ENCODE data around the gene ZNF423.

ZNF423 gene

DNA sequence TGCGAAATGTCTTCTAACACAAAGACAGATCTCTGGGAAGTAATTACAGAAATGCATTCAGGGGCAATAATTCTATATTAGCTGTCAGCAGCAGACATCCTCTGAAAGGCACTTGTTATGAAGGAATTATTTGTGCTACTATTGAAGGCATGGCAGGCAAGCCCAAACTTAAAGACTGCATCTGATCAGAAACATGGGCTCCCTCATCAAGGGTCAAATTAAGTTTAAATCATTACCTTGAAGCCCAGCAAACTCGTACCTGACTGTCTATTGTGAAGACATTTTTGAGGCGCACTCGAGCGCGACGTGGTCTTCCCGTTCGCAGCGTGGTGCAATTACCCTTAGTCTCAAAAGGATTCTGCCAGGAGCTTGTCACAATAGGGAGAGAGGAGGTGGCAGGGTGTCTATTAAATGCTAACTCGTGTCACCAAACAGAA is 110.6 kb downstream of the ZNF423 start:
- DNase-seq, result no peak

DNA sequence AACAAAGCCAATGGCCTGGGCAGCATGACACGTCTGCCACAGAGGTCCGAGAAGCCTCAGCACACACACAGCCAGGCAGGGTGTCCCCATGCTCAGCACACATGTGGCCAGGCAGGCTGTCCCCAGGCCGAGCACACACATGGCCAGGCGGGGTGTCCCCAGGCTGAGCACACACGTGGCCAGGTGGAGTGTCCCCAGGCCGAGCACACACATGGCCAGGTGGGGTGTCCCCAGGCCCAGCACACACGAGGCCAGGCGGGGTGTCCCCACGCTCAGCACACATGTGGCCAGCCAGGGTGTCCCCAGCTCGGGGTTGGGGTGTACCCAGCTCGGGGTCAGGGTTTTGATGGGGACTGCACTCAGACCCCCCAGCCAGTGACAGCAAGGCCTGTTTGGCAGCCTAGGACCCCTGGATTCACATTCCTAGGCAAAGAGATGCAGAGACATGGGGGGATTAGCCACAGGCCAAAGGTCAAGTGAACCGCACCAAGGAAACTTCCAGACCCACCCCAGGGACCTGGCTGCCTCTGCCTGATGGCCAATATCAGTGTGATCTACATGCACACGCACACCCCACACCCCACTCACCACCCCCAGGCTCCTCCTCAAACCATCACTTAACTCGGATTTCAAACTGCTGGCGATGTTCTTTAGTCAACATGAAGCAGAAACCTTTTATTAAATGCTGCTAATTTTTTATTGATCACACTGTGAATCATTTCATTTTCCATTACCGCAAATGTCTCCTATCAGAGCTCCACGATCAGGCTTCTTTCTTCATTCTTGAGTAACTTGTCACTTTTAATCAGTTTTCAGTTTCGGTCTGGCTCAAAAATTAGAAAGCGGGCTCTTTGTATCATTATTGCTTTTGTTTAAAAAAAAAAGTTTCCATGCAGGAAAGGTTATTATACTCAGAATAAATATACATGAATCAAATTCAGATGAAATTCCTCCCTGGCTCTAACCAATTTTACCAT is 111.4 kb downstream of the ZNF423 start:
- no peak for DNase-seq

DNA sequence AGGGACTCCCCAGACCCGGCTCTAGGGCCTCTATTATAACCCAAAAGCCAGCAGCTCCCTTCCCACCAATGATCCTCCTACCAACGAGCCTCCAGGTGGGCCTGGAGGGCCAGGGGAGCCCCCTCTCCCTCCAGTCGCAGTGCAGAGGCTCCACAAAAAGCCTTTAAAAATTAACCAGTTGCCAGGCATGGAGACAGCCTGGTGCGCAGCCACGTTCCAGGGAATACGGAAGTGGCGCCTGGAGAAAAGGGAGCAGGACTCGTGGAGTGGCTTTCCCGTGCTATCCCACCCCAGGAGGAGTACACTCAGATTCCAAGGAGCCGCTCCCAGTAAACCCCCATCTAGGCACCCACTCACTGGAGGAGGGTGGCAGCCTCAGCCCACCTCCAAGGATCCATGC is 112.3 kb downstream of the ZNF423 start:
- DNase-seq, result no peak

DNA sequence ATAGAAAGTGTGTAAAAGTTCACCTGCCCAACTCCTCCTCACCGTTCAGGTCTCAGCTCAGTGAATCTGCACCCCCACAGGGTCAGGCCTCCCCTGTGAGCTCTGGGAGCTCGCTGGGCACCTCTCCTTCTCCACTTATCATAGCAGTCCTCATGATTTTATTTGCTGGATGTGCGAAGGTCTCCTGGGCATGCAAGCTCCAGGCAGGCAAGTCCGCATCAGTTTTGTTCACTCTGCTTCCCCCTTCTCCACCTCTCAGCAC is 112.8 kb downstream of the ZNF423 start:
- no peak for DNase-seq

DNA sequence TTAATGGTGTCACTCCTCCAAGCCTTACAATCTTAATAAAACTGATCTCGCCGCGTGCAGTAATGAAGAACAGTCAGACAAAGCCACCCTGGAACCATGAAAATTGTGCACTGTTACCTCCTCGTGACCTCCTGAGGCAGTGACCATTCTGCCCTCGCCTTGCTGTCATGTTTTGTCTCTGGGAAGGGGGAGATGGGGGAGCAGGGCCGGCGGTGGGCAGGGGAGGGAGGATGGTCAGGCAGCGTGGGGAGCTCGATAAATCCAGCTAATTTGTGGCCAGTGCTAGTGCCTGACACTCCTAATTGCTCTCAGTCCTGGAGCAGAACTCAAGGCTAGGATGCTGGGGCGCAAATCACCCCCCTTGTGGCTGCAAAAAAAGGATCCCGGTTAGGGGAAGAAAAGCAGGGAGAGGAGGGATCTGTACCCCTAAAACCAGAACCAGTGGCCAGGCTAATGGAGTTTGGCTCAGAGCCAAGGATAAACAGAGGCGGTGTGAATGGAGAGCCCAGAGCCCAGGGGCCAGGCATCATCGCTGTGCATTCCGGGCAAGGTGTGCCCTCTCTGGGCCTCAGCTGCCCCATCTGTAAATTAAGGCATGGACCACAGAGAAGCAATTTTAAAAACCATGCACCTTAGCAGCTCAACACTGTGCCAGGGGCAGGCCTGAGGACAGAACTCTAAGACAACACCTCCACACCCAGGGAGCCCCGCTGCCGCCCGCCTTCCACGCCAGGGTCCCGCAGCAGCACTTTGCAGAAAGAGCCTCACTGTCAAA is 113.3 kb downstream of the ZNF423 start:
- no peak for DNase-seq

DNA sequence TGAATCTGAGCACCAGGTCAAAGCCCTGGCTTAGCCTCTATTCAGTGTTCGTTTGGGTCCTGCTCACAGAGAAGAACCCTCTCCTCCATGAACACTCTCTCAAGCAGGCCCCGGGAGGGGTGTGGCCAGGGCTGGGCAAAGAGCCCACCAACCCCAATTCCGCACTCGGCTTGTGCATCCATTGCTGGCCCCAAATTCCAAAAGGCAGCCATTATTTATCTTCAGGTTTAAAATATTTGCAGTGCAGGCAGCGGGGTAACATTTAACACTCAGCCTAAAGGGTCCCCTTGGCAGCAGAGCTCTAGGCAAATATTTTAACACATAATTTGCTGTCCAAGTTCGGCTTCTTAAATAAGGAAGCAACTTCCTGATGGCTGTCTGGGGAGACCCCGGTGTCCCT is 115.7 kb downstream of the ZNF423 start:
- no peak for DNase-seq

DNA sequence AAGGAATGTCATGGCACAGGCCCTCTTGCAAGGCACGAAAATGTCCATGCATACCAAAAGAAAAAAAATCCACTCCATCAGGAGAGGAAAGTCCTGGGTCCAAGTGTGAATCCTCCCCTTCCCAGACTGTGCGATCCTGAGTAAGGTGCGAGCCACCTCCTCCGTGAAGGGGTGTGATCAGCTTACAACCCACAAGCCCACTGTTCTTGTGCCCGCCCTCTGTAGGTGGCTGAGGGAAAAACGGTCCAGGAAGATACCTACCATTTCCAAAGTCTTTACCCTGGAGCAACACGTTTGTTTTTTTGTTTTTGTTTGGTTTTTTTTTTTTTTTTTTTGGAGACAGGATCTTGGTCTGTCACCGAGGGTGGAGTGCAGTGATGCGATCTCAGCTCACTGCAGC is 116.5 kb downstream of the ZNF423 start:
- DNase-seq, result no peak

DNA sequence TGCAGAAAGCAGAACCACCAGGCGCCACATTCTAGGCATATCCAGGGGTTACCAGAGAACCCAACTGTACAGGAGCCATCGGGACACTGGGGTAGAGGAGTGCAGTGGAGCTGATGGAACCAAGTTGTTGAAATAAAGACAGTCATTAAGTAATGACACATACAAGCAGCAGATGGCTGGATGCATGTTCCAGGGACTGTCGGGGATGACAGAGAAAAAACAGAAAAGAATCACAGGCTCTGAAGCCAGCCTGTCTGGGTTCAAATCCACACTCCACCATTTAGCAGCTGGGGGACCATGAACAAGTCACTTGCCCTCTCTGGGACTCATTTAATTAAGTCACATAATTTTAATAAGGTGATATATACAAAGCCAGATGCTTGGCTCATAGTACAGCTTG is 117.1 kb downstream of the ZNF423 start:
- no peak for DNase-seq

DNA sequence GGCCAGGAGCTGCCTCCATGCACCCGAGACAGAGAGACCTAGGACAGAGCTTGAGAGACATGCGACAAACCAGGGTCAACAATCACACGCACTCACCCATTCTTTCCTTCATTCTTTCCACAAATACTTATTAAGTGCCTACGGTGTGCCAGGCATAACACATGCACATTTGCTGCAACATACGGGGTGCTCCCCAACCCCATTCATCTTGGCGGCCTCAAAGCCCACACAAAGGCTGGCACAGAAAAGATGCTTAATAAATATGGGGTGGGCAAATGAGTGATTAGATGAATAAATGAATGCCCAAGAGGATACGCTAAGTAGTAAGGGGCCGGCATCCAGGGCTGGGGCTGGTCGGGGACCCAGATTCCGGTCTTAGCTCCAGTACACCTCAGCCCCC is 117.9 kb downstream of the ZNF423 start:
- DNase-seq, result no peak

DNA sequence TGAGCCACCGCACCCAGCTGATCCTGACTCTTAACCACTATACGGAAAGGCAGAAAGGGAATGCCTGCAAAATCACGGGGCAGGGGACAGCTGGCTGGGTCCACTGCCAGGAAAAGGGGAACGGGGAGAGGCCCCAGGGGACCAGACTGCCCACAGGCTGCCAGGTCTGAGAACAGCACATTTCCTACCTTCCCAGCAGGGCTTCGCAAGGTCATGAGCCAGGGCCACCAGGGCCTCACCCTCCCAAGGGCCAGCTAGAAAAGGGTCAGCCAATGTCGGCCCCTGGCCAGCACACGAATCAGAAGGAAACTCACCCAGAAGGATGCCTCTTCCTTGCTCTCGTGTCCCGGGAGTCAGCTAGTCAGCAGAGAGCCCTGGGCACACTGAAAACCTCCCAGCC is 118.4 kb downstream of the ZNF423 start:
- no peak for DNase-seq

DNA sequence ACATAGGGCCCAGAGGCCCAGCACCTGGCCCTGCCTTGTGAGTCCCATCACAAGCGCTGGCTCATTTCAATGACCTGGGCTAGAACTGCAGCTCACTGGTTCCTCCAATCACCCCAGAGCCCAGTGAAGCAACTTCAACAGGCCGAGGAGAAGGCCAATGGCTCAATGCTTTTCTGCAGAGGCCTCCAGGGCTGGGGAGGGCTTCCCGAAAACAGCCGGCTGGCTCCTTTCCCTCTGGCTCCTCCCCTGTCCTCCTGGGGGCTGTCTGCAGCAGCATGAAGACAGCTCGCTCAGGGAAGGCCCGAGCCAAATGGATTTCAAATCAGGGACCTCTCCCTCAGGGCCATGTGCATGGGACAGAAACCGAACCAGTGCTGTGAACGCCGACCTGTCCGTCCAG is 121.6 kb downstream of the ZNF423 start:
- DNase-seq, result no peak

DNA sequence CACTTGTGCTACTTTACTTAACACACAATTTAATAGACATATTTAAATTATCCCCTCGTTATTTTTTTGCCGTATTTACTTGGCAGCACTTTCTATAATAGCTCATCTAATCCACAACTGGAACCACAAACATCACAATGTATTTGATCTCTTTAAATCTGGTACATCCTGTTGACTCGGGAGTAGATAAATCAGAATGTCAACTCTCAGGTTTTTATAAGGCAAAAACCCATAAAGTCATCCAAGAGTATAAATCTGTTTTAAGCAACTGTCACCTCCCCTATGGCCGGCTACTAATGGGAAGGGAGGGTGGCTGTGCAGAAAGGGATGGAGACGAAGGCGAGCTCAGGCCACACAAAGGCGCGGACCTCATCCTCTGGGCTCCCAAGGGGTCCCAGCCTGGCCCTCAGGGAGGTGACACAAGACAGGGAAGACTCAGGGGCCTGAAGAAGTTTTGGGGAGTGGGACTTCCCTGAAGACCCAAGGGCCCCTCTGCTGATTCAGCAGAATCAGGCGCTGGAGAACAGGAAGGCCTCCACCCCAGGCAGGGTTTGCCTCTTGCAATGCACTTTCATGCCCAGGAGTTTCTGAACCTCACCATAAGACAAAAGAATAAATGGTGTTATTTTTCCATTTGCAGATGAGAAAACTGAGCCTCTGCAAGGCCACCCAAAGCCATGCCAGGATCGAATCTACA is 122.5 kb downstream of the ZNF423 start:
- no peak for DNase-seq

DNA sequence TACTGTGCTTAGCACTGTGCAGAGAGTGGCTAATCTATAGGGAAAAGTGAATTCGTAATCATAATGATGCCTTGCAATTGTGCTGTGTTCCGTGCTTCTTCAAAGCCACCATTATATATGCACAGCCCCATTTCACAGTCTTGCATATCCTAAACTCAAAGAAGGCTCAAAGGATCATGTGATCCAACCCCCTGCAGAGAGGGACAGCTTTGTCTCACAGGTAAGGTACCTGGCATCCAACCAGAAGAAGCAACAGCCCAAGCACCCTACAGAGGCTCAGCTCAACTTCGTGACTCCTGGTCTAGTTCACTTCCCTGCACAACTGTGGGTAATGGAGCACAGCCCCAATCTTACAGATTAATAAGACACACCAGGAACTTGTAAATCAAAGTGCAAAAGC is 124.0 kb downstream of the ZNF423 start:
- no peak for DNase-seq

DNA sequence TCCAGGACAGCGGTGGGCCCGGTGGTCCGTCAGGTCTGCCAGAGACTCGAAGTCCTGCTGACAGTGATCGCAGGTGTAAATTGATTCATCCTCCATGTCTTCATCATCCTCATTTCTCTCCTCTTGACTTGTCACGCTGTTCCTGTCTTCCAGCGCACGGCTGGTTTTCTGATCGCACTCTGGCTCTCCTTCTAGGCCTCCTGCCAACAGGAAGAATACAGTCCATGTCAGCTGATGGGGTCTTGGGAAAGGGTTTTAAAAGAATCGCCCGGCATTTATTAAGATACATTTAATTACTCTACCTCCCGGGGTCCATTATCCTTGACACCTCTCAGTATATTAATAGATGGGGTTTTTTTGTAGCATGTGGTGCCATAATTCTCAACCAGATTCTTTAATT is 125.1 kb downstream of the ZNF423 start:
- no peak for DNase-seq

DNA sequence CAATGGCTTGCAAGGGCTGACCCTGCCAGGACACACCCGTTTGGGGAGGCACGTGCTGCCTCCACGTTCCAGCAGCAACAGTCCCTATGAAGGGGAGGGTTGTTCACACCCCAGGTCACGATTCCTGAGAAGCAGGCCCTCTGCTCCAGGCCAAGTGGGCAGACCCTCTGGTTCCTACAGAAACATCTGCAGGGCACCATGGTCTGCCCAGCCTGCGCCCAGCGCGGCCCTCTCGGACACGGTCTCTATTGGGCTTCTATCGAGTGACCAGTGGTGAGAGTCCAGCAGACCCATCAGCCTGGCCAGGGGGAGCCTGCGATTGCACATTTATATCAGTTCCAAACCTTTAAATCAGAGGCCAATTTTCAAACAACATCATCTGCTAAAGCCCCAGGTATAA is 128.3 kb downstream of the ZNF423 start:
- no peak for DNase-seq

DNA sequence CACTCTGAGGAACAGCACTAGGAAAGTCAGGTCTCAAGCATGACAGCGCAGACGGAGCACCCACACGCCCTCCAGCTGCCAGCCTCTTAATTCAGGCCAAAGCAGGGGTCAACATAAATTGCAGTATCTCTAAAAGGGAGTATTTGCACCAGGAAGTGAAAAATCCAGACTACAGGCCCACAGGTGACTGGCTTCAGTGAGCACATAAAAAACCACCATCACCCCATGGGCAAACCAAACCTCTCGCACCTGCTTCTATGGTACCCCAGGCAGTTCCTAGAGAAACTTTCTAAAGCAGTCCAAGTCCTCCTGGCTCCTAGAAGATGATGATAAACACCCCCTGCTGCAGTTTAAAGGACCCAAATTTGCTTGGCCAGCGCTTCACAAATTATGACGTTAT is 129.8 kb downstream of the ZNF423 start:
- DNase-seq, result no peak

DNA sequence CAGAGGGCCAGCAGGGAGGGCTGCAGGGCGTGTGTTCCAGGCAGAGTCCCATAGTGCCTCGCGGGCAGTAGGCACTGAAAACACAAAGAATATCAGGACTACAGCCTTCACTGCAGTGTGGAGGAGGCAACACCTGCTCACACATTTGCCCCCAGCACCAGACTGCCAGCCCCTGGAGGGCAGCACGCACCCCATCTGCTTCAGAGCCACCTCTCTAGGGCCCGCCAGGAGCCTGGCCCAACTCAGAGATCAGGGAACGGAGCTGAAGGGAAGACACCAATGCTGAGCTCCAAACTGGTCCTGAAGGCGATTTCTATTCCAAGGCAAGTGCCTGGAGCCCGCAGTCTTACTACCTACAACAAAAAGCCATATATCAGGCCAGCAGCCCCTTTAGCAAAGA is 130.3 kb downstream of the ZNF423 start:
- DNase-seq, result no peak

DNA sequence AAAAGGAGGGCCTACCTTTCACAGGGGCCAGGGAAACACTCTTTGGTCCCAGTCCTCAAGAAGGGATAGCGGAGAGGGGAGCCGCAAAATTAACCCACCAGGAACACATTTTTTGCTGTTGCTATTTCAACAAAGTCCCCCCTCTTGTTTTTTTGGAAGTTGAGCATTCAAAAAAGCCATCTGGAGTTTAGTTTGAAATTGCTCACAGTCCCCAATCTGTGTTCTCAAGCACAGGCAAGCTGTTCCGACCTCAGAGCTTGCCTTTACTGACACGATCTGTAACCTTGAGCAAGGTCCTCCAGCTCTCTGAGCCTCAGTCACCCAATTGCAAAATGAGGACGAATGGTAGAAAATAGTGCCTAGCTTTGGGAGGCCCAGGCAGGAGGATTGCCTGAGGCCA is 131.1 kb downstream of the ZNF423 start:
- no peak for DNase-seq

DNA sequence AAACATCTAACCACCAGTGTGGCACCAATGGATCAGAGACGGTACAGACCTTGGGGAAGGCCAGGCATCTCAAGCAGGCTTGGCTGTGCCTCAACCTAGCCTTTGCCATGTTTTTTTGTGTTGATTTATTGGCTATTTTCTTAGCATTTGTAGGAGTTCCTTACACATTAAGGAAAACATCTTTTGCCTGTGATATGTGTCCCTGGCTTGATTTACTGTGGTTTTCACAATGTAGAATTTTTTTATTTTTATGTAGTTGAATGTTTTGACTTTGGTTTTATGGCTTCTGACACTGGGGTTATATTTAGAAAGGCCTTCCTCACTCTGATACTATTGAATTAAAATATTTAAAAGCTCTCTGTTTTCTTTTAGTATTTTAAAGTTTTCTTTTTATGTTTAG is 132.6 kb downstream of the ZNF423 start:
- DNase-seq, result no peak

DNA sequence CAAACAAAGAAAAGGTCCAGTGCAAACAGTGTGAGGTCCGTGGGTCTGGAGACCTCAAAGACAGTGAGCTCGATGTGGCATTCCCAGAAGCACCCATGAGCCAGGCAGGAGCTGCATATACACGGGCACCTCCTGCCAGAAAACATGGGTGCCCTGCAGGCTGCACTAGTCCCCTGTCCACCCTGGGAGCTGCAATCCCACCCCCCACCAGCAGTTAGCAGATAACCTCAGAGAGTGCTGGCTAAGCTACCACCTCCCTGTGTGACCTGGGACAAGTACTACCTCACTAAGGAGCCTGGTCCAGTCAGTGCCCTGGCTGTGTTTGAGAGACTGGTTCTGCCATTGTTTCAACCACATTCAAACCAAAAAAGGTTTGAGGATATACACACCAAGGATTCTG is 135.7 kb downstream of the ZNF423 start:
- DNase-seq, result no peak

DNA sequence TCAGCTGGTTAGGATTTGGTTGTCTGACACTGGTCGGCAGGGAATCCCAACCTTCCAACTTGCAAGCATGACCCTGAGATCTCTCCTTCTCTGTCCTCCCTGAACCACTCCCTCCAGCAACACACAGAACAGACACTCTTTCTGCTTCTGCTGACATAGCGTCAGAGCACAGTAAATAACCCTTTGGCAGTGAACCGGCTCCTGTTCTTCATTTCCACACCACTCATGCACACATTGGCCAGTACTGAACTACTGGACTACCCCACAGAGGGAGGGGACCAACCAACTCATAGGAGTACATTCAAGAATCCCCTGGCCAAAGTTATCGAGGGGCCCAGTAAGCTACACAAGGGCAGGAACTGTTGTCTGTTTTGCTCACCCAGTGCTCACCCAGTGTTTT is 138.2 kb downstream of the ZNF423 start:
- no peak for DNase-seq

DNA sequence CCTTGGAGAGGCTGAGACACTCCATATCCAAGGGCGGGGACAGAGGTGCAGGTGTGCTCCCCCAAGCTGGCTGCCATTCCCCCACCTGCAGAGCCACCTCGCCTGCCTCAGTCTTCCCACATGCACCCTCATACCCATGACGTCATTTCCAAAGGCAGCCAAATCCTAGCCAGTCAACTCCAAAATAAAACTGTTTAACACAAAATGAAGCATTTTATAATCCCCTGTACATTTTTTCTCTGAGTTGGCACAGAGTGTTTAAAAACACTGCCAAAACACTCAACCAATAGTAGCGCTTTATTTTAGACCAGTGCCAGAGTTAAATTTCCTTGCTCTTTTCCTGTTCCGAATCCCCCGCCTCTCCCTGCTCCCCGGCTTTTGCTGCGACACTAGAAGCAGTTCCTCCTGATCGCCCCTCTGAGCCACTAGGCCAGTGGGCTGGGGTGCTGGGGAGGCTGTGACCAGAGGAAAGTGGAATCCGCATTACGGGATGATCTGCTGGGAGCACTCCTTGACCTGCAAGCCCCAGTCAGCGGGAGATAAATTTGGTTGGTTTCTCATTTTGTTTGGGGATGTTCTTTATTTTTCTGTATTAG is 139.5 kb downstream of the ZNF423 start:
- DNase-seq, result no peak

DNA sequence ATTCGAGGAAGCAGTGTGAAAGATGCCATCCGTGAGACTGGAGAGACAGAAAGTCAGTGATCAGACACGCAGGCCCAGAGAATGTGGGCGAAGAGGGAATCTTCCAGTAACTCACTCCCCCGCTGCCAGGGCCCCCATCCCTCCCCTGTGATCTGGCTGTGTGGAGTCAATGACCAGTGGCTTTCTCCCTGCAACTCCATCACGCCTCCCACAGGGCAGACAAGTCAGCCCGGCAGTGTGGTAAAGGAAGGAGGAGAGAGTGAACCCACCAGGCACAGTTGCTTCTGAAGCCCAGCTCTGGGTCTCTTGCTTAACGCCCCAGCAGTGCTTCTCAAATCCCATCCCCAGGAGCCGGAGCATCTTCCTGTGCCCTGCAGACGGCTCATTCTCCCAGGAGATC is 142.1 kb downstream of the ZNF423 start:
- no peak for DNase-seq

DNA sequence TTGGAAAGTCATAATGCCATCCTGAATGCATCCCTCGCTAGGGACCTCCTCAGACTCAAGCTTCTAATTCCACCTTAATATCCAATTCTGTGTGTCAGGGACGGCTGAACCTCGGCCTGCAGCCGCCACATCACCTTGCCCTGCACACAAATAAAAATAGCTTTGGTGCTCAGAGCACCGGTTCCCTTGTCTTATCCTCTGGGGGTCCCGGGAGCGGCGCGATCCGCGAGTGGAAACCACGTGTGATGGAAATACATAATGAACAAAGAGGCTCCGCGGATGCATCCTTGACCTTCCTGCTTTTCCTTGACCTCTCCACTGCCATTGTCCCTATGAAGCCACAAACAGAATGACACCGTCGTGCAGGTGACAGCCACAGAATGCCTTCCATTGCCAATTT is 143.4 kb downstream of the ZNF423 start:
- DNase-seq, result no peak
